ENCODE measurements around the gene PANK4. TPM values are rescaled to one million over a fixed set of nuclear protein-coding genes. Genes with fewer than 3 reads are reported as not detected.

PANK4 gene
- total and polyA plus RNA-seq, 10 of the 15 experiments (the other 5 are each of a cell fraction or from before 2014, with no cell fraction given): 0.35 to 38.0 (median 18.6) TPM

- TF ChIP-seq PRDM15 (CRISPR knock-in tag; IDR thresholded peaks at IDR 0.05) (no peak), E2F8 (IDR thresholded peaks at IDR 0.05; ENCODE audit: low read depth, partially characterized antibody) (no peak), SMC3 (IDR thresholded peaks at IDR 0.05; ENCODE audit: borderline replicate concordance, low read length) (no peak), POLR2A (IDR thresholded peaks at IDR 0.05; ENCODE audit: low read depth, low read length) (peak; percentile 91), USF2 (IDR thresholded peaks at IDR 0.05; ENCODE audit: borderline replicate concordance, low read depth, low read length) (no peak), NBN (IDR thresholded peaks at IDR 0.05) (no peak), E2F4 (IDR thresholded peaks at IDR 0.05; ENCODE audit: low read depth, low read length) (no peak), POU2F2 (IDR thresholded peaks at IDR 0.05; ENCODE audit: borderline replicate concordance, low read depth, low read length) (peak; percentile 94), IRF4 (IDR thresholded peaks at IDR 0.05; ENCODE audit: low read depth, low read length) (no peak), KDM1A (IDR thresholded peaks at IDR 0.05; ENCODE audit: borderline replicate concordance) (no peak), ZBED1 (IDR thresholded peaks at IDR 0.05; ENCODE audit: borderline replicate concordance) (no peak), BHLHE40 (IDR thresholded peaks at IDR 0.05; ENCODE audit: borderline replicate concordance in 1 of 2, low read depth in 2 of 2, low read length in 1 of 2) (peak in 1 of 2 experiments; percentile 44; a peak in 1 of 4 replicates), SMARCA5 (IDR thresholded peaks at IDR 0.05) (0 out of 2 replicates have a peak, but pooled peaks have one; percentile 38), NFYB (IDR thresholded peaks at IDR 0.05; ENCODE audit: insufficient read depth, low read depth, low read length) (no peak), BCL3 (IDR thresholded peaks at IDR 0.05; ENCODE audit: borderline replicate concordance, insufficient read depth, low read depth, low read length, poor library complexity, severe bottlenecking) (no peak), MYB (IDR thresholded peaks at IDR 0.05; ENCODE audit: borderline replicate concordance, low read depth, low read length) (no peak), WRNIP1 (IDR thresholded peaks at IDR 0.05; ENCODE audit: borderline replicate concordance, low read depth, low read length) (no peak), ZZZ3 (IDR thresholded peaks at IDR 0.05; ENCODE audit: control insufficient read depth, insufficient read length, low read depth) (no peak)
Measured at GRCh38 chr1:2525920-2526823, at the start of gene PANK4 (continued).

All from GM12878 (cell line).